Activated T-cell treated with anti-CD3 and anti-CD28 coated beads for 48 hours (primary cell): ENCODE results near the gene SLC39A9.
"Not testable (repeated sequence)": the region's sequence is repeated elsewhere in the genome, so short reads cannot be mapped to it uniquely, and the experiment has no call there.

ENCODE experiments used
- DNase-seq: peaks from one replicate; pipeline ENCODE4 v3.0.0-alpha.2; 2020; ENCODE audit warnings: low read depth

Gene SLC39A9

DNA sequence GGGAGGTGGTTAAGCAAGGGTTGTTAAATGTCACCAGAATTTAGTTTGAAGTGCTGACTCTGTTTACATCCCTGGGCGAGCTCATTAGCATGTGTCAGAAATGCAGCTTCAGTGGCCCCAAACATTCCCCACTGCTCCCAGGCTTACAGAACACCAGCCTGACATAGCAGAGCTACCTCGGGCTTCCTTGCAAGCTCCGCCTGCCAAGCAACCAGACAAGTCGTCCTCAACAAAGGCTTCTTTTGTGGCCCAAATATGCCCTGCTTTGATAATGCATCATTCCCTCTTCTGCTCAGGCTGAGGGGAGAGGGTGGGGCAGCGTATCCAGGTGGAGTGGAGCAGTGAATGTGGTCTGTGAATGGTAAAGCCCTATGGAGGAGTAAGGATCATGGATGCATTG is 28.4 kb upstream of the SLC39A9 start:
- DNase-seq = no peak

DNA sequence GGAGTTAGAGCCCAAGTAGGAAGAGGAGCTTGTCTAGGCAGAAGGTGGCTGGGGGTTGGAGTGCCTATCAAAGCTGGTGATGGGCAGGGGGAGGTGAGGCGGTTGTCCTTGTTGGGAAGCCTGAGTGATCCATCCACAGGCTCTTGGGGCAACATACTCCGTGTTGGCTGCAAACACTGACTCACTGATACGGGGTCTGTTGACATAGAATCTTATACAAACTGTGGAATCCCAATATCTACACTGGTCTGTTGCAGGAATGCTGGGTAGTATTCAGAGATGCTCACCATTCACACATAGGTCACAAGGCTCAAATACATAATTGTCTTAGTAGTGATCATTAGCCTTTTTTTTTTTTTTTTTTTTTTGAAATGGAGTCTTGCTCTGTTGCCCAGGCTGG is 26.3 kb upstream of the SLC39A9 start:
- no peak for DNase-seq

DNA sequence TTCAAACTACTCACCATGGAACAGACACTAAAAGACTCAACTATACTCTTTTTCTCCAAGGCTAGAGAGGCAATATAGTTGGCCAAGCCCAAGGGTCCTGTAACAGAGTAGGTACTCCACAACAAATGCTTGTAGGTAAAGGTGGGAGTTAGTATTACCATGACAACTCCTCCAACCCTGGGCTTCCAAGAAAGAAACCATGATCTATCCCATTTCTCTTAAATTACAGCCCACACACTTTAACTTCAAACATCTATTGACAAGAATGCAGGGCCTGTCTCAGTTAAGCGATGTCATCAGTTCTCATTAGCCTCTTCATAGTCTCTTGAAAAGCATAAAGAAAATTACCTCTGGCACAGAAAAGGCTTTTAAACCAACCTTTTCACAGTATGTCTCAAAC is 25.4 kb upstream of the SLC39A9 start:
- DNase-seq = no peak

DNA sequence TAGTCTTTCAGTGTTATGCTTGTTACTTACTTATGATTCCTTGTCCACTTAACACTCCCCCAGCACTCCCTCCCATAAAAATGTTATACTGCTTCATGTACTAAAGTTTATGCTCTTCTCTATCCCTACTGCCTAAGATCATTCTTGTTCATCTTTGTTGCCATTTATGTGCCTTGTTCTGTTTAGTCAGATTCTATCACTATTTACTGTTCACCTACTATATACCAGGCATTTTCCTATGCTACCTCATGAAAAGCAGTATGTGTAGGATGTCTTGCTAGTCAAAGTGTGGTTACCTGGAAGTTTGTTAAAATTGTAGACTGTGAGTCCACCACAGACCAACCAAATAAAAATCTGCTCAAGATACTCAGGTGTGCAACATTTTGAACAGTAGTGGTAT is 24.3 kb upstream of the SLC39A9 start:
- no peak for DNase-seq

DNA sequence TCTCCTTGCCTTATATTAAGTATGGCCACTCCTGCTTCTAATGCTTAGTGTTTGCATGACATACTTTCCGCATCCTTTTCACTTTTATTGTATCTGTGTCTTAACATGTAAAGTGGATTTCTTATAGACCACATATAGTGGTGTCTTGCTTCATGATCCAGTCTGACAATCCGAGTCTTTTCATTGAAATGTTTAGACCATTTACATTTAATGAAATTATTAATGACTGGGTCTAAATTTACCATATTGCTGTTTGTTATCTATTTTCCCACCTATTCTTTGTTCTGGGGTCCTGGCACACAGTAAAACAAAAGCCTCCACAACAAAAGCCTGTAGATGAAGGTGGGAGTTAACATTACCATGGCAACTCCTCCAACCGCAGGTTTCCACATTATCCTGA is 23.3 kb upstream of the SLC39A9 start:
- DNase-seq = no peak

DNA sequence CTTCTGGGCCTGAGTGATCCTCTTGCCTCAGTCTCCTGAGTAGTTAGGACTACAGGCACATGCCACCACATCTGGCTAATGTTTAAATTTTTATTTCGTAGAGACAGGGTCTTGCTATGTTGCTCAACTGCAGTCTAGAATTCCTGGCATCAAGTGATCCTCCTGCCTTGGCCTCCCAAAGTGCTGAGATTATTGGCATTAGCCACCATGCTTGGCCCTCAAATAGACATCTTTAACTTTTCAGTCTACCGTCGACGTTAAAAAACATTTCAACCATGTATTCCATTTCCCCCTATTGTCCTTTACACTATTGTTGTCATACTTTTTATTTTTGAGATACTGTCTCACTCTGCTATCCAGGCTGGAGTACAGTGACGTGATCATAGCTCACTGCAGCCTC is 22.8 kb upstream of the SLC39A9 start:
- no peak for DNase-seq

DNA sequence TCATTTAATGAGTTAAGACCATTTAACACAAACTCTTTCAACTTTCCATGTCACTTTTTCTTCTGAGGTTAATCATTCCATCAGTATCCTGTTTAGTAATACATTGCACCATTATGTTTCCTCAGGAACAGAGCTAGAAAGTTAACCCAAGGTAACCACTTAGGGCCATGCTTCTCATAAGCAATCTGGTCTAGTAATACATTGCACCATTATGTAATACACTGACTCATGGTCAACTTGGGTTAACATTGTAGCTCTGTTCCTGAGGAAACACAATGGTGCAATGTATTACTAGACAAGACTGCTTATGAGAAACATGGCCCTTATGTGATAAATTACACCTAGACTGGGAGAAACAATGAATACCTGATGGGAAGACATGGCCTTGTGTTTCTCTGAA is 22.1 kb upstream of the SLC39A9 start:
- DNase-seq = no peak

DNA sequence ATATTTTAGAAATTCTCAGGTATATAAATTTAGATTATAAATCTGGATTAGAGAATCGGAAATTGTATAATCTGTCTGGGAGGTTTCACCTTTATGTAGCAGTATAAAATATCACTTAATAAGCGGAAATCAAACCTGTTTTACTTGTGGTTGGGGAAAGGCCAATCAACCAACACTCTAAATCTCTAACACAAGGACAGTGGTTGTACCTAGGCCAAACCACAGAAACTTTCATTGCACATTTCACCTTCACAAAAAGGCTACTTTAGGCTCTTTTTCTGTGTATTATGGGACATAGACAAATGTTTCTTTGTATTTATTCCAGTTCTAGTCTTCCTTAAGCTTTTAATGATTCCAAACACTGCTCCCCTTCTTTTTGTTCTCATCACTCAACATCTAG is 20.2 kb upstream of the SLC39A9 start:
- no peak for DNase-seq

DNA sequence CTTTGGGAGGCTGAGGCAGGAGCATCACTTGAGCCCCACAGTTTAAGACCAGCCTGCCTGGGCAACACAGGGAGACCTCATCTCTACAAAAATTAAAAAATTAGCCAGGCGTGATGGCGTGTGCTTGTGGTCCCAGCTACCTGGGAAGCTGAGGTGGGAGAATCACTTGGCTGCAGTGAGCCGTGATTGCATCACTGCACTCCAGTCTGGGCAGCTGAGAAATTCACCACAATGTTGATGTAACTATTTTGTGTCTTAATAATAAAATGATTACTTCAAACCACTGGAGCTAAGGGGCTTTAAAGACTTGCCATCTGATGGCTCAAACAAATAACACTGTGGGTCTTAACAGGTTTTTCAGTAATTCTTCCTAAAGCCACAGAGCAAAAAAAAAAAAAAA is 11.2 kb upstream of the SLC39A9 start:
- DNase-seq = no peak

DNA sequence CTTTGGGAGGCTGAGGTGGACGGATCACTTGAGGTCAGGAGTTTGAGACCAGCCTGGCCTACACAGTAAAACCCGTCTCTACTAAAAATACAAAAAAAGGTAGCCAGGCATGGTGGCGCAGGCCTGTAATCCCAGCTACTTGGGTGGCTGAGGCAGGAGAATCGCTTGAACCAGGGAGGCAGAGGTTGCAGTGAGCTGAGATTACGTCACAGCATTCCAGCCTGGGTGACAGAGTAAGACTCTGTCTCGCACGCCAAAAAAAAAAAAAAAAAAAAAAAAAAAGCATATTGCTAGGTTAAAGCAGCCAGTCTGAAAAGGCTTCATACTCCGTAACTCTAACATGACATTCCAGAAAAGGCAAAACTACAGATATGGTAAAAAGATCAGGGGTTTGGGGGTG is 7.1 kb upstream of the SLC39A9 start:
- DNase-seq = not testable (repeated sequence)

DNA sequence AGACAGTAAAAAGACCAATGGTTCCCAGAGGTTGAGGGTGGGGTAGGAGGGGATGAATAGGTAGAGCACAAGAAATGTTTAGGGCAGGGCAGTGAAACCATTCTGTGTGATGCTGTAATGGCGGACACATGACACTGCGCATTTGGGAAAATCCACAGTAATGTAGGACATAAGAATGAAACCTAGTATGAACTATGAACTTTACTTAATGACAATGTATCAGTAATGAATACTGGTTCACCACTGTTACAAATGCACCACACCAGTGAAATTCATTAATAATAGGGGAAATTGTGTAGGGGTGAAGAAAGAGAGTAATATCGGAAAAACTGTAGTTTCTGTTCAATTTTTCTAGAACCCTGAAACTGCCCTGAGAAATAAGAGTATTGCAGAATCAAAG is 6.0 kb upstream of the SLC39A9 start:
- no peak for DNase-seq

DNA sequence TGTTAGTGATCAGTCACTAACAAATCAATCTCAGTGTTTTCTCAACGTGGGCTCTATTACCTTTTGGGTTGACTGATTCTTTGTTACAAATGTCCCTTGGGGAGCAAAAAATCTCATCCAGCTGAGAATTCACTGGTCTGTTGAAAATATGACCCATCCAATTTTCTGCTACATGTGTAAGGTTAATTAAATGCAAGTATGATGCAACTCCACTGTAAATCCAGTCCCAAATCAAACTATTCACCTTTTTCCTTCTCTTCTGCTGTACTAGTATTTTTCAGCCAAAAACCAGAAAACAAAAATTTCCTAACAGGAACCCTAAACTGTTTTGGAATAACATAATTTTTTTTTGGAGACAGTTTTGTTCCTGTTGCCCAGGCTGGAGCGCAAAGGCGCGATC is 2.6 kb upstream of the SLC39A9 start:
- no peak for DNase-seq

DNA sequence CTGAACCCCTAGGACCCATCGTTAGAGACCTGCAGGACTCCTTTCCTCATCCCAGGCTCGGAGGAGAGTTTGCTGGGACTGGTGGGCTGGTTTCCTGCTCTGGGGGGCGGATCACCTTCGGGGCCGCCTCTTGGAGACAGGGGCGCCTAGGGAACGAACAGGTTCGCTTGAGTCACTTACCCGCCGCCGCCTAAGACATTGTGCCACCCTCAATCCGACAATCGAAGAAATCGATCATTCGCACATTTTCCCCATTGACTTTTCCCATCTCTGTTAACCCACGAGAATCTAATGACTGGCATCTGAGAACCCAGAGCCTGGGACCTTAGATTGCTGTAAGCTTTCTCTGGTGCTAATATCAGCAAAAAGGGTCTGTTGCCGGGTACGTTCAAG is 322 bp downstream of the SLC39A9 start:
- no peak for DNase-seq

DNA sequence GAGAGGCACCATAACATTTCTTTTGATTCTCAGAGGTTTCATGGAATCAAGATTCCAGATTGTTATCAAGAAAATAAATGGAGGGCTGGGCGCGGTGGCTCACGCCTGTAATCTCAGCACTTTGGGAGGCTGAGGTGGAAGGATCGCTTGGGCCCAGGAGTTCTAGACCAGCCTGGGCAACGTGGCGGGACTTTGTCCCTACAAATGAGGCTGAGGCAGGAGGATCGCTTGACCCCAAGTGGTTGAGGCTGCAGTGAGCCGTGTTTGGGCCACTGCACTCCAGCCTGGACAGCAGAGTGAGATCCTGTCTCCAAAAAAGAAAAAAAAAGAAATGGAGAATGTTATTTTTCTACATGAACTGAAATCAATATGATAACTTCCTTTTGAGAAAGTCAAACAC is 1.3 kb downstream of the SLC39A9 start:
- DNase-seq = no peak

DNA sequence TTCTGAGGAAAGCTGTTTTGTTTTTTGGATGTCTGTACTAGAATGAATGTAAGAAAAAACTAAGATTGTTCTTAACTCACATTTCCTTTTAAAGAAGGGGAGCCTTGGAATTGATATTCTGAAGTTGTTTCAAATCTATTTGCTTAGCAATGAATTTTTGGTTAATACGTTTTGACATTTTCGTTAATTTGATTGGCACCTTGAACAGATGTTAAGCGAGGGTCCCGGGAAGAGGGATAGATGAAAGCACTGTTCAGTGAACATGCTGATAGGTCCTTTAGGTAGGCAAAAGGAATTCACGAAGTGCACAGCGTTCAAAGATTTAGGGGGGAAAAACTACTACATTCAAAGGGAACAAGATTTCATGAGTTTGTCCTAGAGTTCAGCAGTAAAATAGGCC is 1.7 kb downstream of the SLC39A9 start:
- no peak for DNase-seq

DNA sequence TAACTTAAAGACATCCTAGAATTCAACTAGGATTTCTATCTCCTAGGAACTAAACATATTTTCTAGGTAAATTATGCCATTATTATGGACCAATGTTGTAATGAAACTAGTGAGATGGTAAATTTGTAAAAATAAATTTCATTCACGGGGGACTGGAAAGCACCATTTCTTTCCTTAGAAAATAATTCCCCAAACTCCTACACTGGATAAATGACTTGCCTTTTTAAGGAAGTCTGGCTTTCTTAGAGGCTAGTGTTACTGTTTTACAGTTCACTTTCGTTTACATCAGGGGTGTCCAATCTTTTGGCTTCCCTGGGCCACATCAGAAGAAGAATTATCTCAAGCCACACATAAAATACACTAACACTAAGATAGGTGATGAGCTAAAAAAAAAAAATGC is 3.3 kb downstream of the SLC39A9 start:
- DNase-seq = no peak

DNA sequence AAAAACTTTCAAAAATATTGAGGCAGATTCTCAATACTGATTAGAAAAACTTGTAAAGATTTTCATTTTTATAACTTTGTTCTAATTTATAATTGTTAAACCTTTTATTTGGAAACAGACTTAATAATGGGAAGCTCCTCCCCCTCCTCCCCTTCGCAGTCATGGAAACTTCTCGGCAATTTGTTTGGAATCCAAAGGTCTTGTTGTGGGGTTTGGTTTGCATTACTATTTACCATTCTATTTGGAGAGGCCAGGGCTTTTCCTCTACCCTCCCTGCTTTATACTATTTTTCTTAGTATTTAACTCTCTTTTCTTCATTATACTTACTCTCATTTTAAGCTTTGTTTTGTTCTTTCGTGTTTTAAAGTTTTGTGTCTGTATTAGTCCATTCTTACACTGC is 6.0 kb downstream of the SLC39A9 start:
- DNase-seq = no peak

DNA sequence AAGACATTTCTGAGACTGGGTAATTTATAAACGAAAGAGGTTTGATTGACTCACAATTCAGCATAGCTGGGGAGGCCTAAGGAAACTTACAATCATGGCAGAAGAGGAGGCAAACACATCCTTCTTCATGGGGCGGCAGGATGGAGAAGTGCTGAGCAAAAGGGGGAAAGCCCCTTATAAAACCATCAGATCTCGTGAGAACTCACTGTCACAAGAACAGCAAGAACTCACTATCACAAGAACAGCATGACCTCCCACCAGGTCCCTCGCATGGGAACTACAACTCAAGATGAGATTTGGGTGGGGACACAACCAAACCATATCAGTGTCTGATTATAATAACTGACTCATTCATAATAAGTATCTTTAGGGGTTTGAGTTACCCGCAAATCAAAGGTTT is 6.4 kb downstream of the SLC39A9 start:
- DNase-seq = no peak

DNA sequence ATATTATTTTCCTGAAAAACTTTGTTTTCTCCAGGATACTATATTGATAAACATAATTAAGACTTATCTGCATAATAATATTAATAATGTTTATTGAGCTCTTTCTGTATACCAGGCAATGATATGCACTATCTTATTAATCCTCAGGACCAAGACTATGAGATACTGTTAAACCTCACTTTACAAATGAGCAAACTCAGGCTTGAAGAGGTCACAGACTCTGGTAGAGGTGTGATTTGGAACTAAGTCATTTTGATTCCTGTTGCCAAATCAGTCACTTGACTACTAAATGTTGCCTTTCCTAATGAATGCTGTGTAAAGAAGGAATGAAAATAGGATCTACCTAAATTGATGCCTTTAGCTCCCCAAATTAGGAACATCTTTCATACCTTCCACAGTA is 7.3 kb downstream of the SLC39A9 start:
- DNase-seq = no peak

DNA sequence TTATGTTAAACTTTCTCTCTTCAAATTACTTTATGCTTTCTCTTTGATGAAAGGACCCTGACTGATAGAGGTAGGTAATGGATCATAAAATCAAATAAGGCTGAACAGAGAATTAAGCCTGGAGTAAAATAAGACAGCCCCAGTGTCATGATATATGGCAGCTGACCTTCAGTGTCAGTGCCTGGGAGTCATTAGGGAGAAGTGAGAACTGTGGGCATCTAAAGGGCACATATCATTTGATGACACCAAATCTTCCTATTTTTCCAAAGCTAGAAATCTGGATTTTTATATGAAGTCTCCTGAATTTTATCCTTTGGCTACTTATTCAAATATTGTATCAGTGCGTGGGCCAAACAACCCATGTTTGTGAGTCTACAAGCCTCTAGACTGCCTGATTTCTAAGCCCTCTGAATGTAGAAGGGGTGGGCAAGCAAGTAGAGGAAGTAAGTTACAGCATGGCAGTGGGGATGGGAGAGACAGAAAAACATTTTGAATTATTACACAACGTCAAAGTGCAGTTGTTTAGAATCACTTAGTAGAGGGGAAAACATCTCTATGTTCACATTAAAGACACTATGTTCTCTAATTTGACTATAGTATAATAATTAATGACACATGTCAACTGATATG is 10.0 kb downstream of the SLC39A9 start:
- no peak for DNase-seq

DNA sequence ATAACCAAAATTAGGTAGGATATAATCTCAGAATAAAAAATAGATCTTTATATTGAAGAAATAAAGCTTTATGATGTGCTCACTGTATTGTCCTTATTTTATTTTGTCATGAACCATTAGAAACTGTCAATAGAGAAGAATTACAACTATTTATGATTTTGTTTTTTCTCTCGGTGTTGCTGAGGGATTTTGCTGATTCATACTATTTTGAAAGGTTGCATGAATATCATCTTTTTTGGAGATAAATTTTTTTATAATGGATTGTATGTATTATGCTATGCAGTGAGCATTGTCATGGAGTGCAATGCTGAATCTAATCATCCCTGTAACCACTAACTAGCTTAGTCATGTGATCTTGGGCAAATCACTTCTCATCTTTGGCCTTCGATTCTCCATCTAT is 15.0 kb downstream of the SLC39A9 start:
- DNase-seq = no peak

DNA sequence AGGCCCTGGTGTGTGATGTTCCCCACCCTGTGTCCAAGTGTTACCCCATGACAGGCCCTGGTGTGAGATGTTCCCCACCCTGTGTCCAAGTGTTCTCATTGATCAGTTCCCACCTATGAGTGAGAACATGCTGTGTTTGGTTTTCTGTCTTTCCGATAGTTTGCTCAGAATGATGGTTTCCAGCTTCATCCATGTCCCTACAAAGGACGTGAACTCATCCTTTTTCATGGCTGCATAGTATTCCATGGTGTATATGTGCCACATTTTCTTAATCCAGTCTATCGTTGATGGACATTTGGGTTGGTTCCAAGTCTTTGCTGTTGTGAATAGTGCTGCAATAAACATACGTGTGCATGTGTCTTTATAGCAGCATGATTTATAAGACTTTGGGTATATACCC is 17.6 kb downstream of the SLC39A9 start:
- not testable (repeated sequence) for DNase-seq

DNA sequence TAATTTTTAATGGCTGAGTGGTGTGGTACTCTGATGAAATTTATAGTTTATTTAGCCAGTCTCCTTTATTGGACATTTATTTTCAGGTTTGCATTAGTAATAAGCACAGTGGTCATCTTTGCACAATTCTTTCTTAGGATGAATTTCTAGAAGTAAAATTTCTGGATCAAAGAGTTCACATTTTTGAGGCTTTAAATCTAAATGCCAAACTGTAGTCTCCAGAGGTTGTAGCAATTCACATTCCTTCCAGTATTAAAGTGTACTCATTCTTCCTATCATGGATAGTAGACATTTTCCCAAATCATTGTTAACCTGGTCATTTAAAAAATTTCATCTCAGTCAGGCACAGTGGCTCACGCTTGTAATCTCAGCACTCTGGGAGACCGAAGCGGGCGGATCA is 24.8 kb downstream of the SLC39A9 start:
- DNase-seq = no peak

DNA sequence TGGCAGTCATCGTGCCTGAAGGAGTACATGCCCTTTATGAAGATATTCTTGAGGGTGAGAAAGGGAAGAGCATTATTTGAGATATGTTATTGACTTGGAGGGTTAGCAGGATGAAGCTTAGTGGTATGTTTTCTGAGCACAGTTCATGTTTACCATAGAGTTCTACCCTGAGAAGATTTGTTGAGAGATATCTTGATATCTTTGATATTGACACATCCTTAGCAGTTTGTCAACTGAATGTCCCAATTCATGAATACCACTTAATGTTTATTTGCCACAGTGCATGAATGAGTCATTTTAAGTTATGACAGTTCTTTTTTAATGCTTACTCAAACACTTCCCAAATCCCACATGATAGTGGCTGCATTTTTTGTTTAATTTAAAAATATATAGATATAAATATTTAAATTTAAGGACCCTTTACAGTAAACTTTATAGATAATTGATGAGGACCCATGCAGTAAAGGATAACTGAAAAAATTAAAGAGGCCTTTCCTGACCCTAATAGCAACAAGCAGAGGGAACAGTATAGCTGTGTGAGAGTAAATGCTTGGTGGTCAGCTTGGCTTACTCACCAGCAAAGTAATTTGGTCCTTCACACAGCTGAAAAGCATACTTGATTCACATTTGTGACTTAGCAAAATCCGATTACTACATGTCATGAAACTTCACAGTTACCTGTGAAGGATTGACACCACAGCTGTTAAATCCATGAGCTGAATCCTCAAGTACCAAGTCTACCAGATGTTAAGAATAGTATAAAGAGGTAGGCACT is 25.8 kb downstream of the SLC39A9 start:
- DNase-seq = no peak
